Endothelial cell of umbilical vein (primary cell): ENCODE results near the gene ZNF808.

ENCODE experiments used
- CTCF ChIP-seq, 2 donors: IDR thresholded peaks; 1 replicate in 1 of 2; 2 replicates in 1 of 2; pipeline ENCODE4 v1.5.1; 2011; ENCODE audit warnings: low read length in 2 of 2, mild to moderate bottlenecking in 2 of 2, moderate library complexity in 2 of 2, control low read depth in 1 of 2, inconsistent platforms in 1 of 2, low read depth in 1 of 2; ENCODE audit not compliant: insufficient read depth in 1 of 2; ENCODE audit errors: extremely low read depth in 1 of 2
- EZH2 ChIP-seq: IDR thresholded peaks from 2 replicates; pipeline ENCODE4 v1.6.1; 2012; ENCODE audit warnings: borderline replicate concordance, low read depth, mild to moderate bottlenecking, moderate library complexity, low read length, inconsistent platforms; ENCODE audit not compliant: severe bottlenecking
- GATA2 ChIP-seq: IDR thresholded peaks from 2 replicates; pipeline ENCODE4 v1.7.0; 2011; ENCODE audit warnings: low read depth, mild to moderate bottlenecking, moderate library complexity, mixed read lengths, low read length; ENCODE audit not compliant: insufficient read length, insufficient read depth
- JUN ChIP-seq: IDR thresholded peaks from 2 replicates; pipeline ENCODE4 v1.6.1; 2011; ENCODE audit warnings: borderline replicate concordance, low read depth; ENCODE audit not compliant: insufficient read length, insufficient read depth
- POLR2A ChIP-seq: IDR thresholded peaks from 2 replicates; pipeline ENCODE4 v1.6.1; 2012; ENCODE audit warnings: low read depth, mild to moderate bottlenecking, control low read depth, low read length
- POLR2AphosphoS5 ChIP-seq: IDR thresholded peaks from 2 replicates; pipeline ENCODE4 v1.6.1; 2012; ENCODE audit warnings: low read depth, mild to moderate bottlenecking, control low read depth, low read length, moderate library complexity; ENCODE audit not compliant: insufficient read depth

GRCh38 chr19:52507266-52507665 lies 20.2 kb upstream of the ZNF808 start:
- TF ChIP-seq CTCF (IDR thresholded peaks at IDR 0.05; ENCODE audit: extremely low read depth in 1 of 2, insufficient read depth in 1 of 2, low read depth in 1 of 2, low read length in 2 of 2) (no peak), EZH2 (no peak), POLR2AphosphoS5 (no peak), JUN (no peak), GATA2 (no peak), POLR2A (no peak)
